Tibial artery (tissue), 4 donors: Measurements from ENCODE around the gene HSPA9.

Source experiments
- DNase-seq, 2 donors: peaks; one replicate each; pipeline ENCODE4 v3.0.0-alpha.2; 2019
- H3K27ac ChIP-seq, 2 donors: fragments of 200-600 bp; sonication (generic) in 1 of 2; 1 replicate in 1 of 2; 2 replicates in 1 of 2; pipeline ENCODE4 v1.5.1; 2018 to 2019; ENCODE audit warnings: mild to moderate bottlenecking in 1 of 2
- H3K27me3 ChIP-seq, 2 donors: fragments of 200-600 bp; sonication (generic) in 1 of 2; one replicate each; pipeline versions ENCODE4 v1.5.1 to v1.6.0; 2016 to 2019
- H3K36me3 ChIP-seq, 3 donors: fragments of 200-600 bp; sonication (generic) in 2 of 3; one replicate each; pipeline ENCODE4 v1.5.1; 2016 to 2019; ENCODE audit warnings: mild to moderate bottlenecking in 2 of 3
- H3K4me1 ChIP-seq, 4 donors: fragments of 200-600 bp; sonication (generic) in 2 of 4; 1 replicate in 3 of 4; 2 replicates in 1 of 4; pipeline ENCODE4 v1.5.1; 2016 to 2019
- H3K4me3 ChIP-seq, 2 donors: fragments of 200-600 bp; sonication (generic) in 1 of 2; 1 replicate in 1 of 2; 2 replicates in 1 of 2; pipeline ENCODE4 v1.5.1; 2018 to 2019; ENCODE audit warnings: mild to moderate bottlenecking in 2 of 2
- H3K9me3 ChIP-seq, 3 donors: fragments of 200-600 bp; sonication (generic) in 1 of 3; one replicate each; pipeline ENCODE4 v1.5.1; 2016 to 2019
- intact Hi-C: fragments of 100-400 bp; cut with DNase I; formaldehyde crosslinking; loops from one replicate; pipeline ENCODE4 v1.15.0; 2023; ENCODE audit warnings: low total_unique reads
- TF ChIP-seq, protein P1 (sequence below), 2 experiments: fragments of 200-600 bp in 1 of 2; fragments of 450-650 bp in 1 of 2; IDR thresholded peaks; one replicate each; pipeline ENCODE4 v1.5.1; 2017 to 2019; ENCODE audit warnings: antibody characterized with exemption in 2 of 2, mild to moderate bottlenecking in 1 of 2, moderate library complexity in 1 of 2

Gene HSPA9

DNA sequence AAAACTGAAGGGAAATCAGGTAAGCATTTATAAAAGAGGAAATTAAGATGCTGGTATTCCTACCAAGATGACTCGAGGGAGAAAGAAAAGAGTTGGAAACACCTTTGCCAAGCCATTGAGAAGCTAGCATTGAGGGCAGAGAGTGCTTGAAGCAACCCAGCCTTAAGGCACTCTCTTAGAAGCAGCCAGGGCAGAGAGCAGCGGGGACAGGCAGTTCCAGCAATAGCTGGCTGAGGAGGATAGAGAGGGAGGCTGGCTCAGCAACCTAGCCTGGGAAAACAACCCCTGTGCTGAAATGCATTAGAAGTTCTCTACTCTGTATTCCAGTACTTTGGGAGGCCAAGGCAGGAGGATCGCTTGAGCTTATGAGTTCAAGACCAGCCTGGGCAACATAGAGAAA is 40.3 kb upstream of the HSPA9 start:
- Histone ChIP-seq H3K36me3 (no peaks in the 10 kb centered on the region), H3K4me3 (no peak overlapping the region), H3K27me3 (peaks cover 0 to 16% of the 10 kb centered on the region in 2 donors), H3K9me3 (no peaks in the 10 kb centered on the region), H3K4me1 (peaks cover 0 to 13% (median 7%) of the 10 kb centered on the region in 4 donors), H3K27ac (no peak overlapping the region)
- DNase-seq = no peak
- intact Hi-C loops = no loop called here
- TF ChIP-seq, protein P1, sequence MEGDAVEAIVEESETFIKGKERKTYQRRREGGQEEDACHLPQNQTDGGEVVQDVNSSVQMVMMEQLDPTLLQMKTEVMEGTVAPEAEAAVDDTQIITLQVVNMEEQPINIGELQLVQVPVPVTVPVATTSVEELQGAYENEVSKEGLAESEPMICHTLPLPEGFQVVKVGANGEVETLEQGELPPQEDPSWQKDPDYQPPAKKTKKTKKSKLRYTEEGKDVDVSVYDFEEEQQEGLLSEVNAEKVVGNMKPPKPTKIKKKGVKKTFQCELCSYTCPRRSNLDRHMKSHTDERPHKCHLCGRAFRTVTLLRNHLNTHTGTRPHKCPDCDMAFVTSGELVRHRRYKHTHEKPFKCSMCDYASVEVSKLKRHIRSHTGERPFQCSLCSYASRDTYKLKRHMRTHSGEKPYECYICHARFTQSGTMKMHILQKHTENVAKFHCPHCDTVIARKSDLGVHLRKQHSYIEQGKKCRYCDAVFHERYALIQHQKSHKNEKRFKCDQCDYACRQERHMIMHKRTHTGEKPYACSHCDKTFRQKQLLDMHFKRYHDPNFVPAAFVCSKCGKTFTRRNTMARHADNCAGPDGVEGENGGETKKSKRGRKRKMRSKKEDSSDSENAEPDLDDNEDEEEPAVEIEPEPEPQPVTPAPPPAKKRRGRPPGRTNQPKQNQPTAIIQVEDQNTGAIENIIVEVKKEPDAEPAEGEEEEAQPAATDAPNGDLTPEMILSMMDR (IDR thresholded peaks at IDR 0.05) = no peak

DNA sequence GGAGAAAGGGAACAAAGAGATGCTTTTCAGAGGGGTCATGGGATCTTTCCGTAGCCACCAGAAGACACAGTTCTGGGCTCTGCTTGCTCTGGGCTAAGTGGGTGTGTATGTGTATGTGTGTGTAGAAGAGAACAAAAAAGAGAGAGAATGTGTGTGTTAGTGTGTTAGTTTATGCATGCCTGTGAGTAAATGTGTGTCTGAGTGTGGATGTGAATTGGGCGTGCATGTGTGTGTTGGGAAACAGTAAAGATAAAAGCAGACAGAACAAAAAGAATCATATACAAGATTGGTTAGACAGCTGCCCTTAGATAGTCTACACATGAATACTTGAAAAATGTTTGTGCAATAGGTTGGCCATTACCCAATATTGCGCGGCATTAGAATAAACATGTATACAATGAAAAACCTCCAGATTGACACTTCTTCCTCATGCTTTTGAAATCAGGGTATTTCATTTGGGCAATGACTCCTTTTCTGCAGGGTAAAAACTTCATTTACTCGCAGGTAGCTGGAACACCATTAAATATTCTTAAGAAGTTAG is 36.5 kb upstream of the HSPA9 start:
- no peak for DNase-seq
- intact Hi-C loops = no loop called here

DNA sequence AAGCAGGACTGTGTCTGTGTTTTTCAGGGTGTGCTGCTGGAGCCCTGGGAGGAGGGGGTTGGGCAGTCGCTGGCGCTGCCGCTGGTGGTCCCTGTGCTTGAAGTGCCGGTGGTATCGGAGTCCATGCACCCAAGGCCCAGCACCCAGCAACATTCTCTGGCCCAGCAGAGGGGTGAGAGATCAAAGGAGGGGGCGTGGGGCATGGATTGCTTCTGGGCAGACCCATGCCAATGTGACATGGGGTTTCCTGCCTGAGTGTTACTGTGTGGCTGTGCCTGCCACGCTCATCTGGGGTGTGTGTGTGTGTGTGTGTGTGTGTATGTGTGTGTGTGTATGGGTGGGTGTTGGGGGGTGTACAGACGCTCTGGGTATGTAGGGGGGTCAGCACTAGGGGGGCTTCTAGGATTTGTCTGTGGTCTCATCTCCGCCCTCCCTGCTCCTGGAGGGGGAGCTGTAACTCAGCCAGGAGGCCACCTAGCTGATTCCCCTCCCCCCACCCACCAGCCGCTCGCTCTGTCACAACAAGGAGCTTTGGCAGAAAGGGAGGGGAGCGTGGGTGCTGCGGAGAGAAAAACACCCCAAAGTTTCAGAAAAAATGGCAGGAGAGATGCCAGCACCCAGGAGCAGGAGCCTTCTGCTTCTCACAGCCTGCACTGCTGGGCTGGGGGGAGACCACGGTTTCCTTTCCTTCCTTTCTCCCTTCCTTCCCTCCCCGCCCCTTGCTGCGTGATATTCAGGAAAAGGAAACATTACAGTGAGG is 35.9 kb upstream of the HSPA9 start:
- H3K9me3 ChIP-seq = no peaks in the 10 kb centered on the region
- no peaks in the 10 kb centered on the region for H3K36me3 ChIP-seq
- H3K27ac ChIP-seq = no peak overlapping the region
- TF ChIP-seq, protein P1 (IDR thresholded peaks at IDR 0.05) = no peak
- H3K4me1 ChIP-seq = peaks cover 0 to 20% (median 9%) of the 10 kb centered on the region in 4 donors
- H3K4me3 ChIP-seq = peak overlapping the region in 1 of 2 donors; percentile 31
- H3K27me3 ChIP-seq = peaks cover 0 to 18% of the 10 kb centered on the region in 2 donors
- intact Hi-C loops = no loop called here
- no peak for DNase-seq

More for the DNA sequence above, 36.5 kb upstream of the HSPA9 start:
- Histone ChIP-seq H3K36me3 (no peaks in the 10 kb centered on the region), H3K27me3 (peaks cover 0 to 15% of the 10 kb centered on the region in 2 donors), H3K4me3 (peak overlapping the region in 1 of 2 donors; percentile 31), H3K9me3 (no peaks in the 10 kb centered on the region), H3K4me1 (peaks cover 0 to 20% (median 9%) of the 10 kb centered on the region in 4 donors), H3K27ac (no peak overlapping the region)
- TF ChIP-seq, protein P1 (IDR thresholded peaks at IDR 0.05) = no peak

DNA sequence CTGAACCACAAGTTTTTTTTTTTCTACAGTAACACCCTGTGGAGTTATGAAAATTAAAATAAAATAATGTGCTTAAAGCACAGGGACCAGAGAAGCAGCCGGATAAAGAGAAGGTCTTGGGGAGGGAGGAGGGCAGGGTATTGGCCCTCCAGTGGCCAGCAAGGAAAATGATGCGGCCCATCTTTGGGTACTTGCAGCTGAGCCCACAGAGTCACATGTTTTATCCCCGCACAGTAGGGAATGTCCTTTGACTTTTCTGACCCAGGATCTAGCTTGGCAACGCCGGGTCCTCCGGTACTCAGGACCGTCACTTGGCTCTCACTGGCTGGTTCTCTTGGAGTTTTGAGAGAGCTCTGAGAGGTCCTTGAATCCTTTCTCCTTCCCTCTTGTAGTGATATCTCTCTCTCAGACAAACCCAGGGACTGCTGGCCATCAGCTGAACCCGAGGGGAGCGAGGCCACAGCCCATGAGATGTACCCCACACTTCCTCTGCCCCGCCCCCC is 35.3 kb upstream of the HSPA9 start:
- DNase-seq = no peak
- H3K4me1 ChIP-seq = peaks cover 0 to 20% (median 9%) of the 10 kb centered on the region in 4 donors
- no peaks in the 10 kb centered on the region for H3K36me3 ChIP-seq
- H3K4me3 ChIP-seq = peak overlapping the region in 1 of 2 donors; percentile 31
- TF ChIP-seq, protein P1 (IDR thresholded peaks at IDR 0.05) = no peak
- no peaks in the 10 kb centered on the region for H3K9me3 ChIP-seq
- H3K27me3 ChIP-seq = peaks cover 0 to 18% of the 10 kb centered on the region in 2 donors
- H3K27ac ChIP-seq = no peak overlapping the region
- intact Hi-C loops = no loop called here

DNA sequence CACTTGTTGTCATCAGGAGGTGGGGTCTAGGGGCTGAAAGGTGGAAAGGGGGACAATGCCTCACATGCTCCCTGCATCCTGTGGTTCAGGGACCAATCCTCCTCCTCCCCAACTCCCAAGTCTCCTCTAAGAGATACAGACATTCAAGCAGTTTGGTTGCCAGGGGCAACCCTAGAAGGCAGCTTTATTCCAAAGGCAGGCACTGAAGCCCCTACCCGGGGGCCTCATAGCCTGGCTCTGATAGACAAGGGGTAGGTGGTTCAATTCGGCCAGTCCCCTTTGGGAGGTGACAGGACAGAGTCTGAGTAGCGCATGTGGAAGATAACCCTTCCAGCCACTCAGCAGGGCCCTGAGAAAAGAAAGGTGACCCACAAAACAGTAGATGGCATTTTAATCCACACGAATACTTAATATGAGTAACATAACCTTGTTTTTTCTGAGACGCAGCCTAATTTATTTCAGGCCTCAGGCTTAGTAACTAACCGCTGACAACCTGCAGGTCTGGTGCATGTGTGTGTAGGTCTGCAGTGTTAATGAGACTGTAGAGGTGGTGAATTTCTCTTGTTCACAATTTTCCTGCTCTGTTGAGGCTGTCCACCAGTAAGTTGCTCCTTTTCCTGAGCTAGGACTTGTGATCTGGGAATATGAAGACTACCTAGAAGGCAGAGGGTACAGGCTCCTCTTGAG is 31.3 kb upstream of the HSPA9 start:
- DNase-seq = peak in 1 of 2 donors; percentile 17

More for the DNA sequence above, 31.3 kb upstream of the HSPA9 start:
- Histone ChIP-seq H3K27me3 (peaks cover 0 to 19% of the 10 kb centered on the region in 2 donors), H3K4me3 (no peak overlapping the region), H3K4me1 (peaks cover 0 to 20% (median 8%) of the 10 kb centered on the region in 4 donors), H3K36me3 (no peaks in the 10 kb centered on the region), H3K27ac (no peak overlapping the region), H3K9me3 (no peaks in the 10 kb centered on the region)
- TF ChIP-seq, protein P1 (IDR thresholded peaks at IDR 0.05) = no peak
- intact Hi-C loops = no loop called here
